ENCODE measurements around the gene NT5E.
"Not testable (repeated sequence)": the region's sequence is repeated elsewhere in the genome, so short reads cannot be mapped to it uniquely, and the experiment has no call there.

DNA sequence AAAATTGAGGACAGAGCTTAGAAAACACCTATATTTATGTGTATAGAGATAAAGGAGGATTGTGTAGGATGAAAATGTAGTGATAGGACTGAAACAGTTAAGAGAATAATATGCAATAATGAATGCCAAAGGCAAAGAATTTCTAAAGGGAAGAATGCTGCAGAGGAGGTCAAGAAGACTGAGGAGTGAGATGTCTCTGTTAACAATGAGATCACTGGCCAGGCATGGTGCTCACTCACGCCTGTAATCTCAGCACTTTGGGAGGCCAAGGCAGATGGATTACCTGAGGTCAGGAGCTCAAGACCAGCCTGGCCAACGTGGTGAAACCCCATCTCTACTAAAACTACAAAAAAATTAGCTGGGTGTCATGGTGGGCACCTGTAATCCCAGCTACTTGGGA is 74.4 kb downstream of the NT5E start:
- not testable (repeated sequence) for TF ChIP-seq CTCF, EP300 (IDR thresholded peaks at IDR 0.05)
